A673 (cell line): Measurements from ENCODE around the gene RAB15. TPM values are rescaled to one million over a fixed set of nuclear protein-coding genes. Genes with fewer than 3 reads are reported as not detected.
"Not testable (repeated sequence)": the region's sequence is repeated elsewhere in the genome, so short reads cannot be mapped to it uniquely, and the experiment has no call there.

Experiments
- BruUV-seq: library from RNA; stranded (reverse); fragments of 400-500 nt; replicated peaks from 2 replicates; lab custom pipeline; 2021; lab: Mats Ljungman, UMichigan
- CTCF ChIA-PET: fragments of 300-600 bp; sonication (Branson Sonifier 250); formaldehyde crosslinking; loops from one replicate; lab custom pipeline; 2022; ENCODE audit warnings: antibody characterized with exemption; lab: Charles Lee
- POLR2A ChIA-PET: fragments of 300-600 bp; sonication (Branson Sonifier 250); formaldehyde crosslinking; loops from one replicate; lab custom pipeline; 2022; ENCODE audit warnings: antibody characterized with exemption; ENCODE audit not compliant: low non-redundant PET; lab: Charles Lee
- DNase-seq: peaks from one replicate; pipeline ENCODE4 v3.0.0-alpha.2; 2015; ENCODE audit warnings: low spot score
- H3K27ac ChIP-seq: fragments of 200-600 bp; sonication (generic); 2 replicates; pipeline ENCODE4 v1.5.1; 2016; ENCODE audit warnings: mixed run types, low read depth, mild to moderate bottlenecking, mixed read lengths, antibody characterized with exemption, low read length; ENCODE audit not compliant: poor library complexity, severe bottlenecking
- H3K27me3 ChIP-seq: fragments of 200-600 bp; sonication (generic); replicated peaks from 2 replicates; pipeline ENCODE4 v1.6.1; 2017; ENCODE audit warnings: mixed run types, low read depth, mild to moderate bottlenecking, mixed read lengths, antibody characterized with exemption, low read length; ENCODE audit not compliant: insufficient read depth, poor library complexity
- H3K36me3 ChIP-seq: fragments of 200-600 bp; sonication (generic); 2 replicates; pipeline ENCODE4 v1.6.1; 2016; ENCODE audit warnings: mixed run types, mild to moderate bottlenecking, mixed read lengths, antibody characterized with exemption, low read length; ENCODE audit not compliant: insufficient read depth, poor library complexity, severe bottlenecking
- H3K4me1 ChIP-seq: fragments of 200-600 bp; sonication (generic); 2 replicates; pipeline ENCODE4 v1.6.1; 2017; ENCODE audit warnings: mixed run types, mild to moderate bottlenecking, mixed read lengths, antibody characterized with exemption, low read length; ENCODE audit not compliant: insufficient read depth, poor library complexity, severe bottlenecking
- H3K4me3 ChIP-seq: fragments of 200-600 bp; sonication (generic); 2 replicates; pipeline ENCODE4 v1.5.1; 2016; ENCODE audit warnings: low read depth, mixed run types, mild to moderate bottlenecking, mixed read lengths, low read length; ENCODE audit not compliant: poor library complexity, severe bottlenecking
- H3K9me3 ChIP-seq: fragments of 200-600 bp; sonication (generic); 2 replicates; pipeline ENCODE4 v1.6.1; 2016; ENCODE audit warnings: mixed run types, low read depth, mild to moderate bottlenecking, mixed read lengths, antibody characterized with exemption, low read length; ENCODE audit not compliant: poor library complexity, severe bottlenecking
- CTCF ChIP-seq: fragments of 300-800, 200-600 bp; sonication (generic); conservative IDR thresholded peaks from 2 replicates; pipeline ENCODE4 v1.5.1; 2017; ENCODE audit warnings: low read depth, mild to moderate bottlenecking, antibody characterized with exemption, low read length, moderate library complexity, mixed read lengths
- EZH2 ChIP-seq: fragments of 200-600 bp; sonication (generic); IDR thresholded peaks from 2 replicates; pipeline ENCODE4 v1.6.1; 2017; ENCODE audit warnings: borderline replicate concordance, low read depth, mild to moderate bottlenecking, mixed read lengths, antibody characterized with exemption, low read length; ENCODE audit not compliant: poor library complexity, severe bottlenecking
- intact Hi-C: fragments of 100-400 bp; cut with micrococcal nuclease; formaldehyde crosslinking; loops from one replicate; pipeline ENCODE4 v1.10.0; 2022; ENCODE audit not compliant: unreplicated experiment
- total RNA-seq: library from RNA; stranded (reverse); gene quantifications from 2 replicates; pipeline ENCODE4 v1.2.3, GENCODE V29; 2021

RAB15 gene
- total RNA-seq, 1 experiment from 2014 or later = 23.6 TPM

GRCh38 chr14:64914237-64915028, 57.7 kb downstream of the RAB15 start, which contains the start of gene CHURC1:
TSS of gene CHURC1 (plus strand) at chr14:64914455. CDS start at chr14:64914496, 41 bp downstream.
- no peak for TF ChIP-seq CTCF
- no peak for TF ChIP-seq EZH2
- Histone ChIP-seq H3K27ac (peak within 1 kb of the TSS; percentile 91), H3K27me3 (no peaks in the 10 kb centered on the region), H3K4me3 (peak within 1 kb of the TSS; percentile 92), H3K4me1 (peaks cover 16% of the 10 kb centered on the region), H3K9me3 (no peaks in the 10 kb centered on the region), H3K36me3 (no peaks in the 10 kb centered on the region)
- no TSS peak for BruUV-seq
- intact Hi-C loops = loop anchor here (5.0 kb wide), 1 partner anchor 73 kb away; the partner anchor contains the start of gene FNTB
- POLR2A ChIA-PET = interaction anchor here (0.6 kb wide), 2 partner anchors 10 to 293 kb away, joined by 3 to 5 read pairs; no protein-coding TSS in a partner anchor
- CTCF ChIA-PET = no interaction called here
- DNase-seq = peak; percentile 100

- H3K4me1 ChIP-seq = peaks cover 13% of the 10 kb centered on the region
- H3K27me3 ChIP-seq, POLR2A ChIA-PET, CTCF ChIA-PET, H3K27ac ChIP-seq, H3K9me3 ChIP-seq, DNase-seq, H3K36me3 ChIP-seq, BruUV-seq: not testable (repeated sequence)
- H3K4me3 ChIP-seq = peak overlapping the region; percentile 92
- intact Hi-C loops = loop anchor here (5.0 kb wide), 1 partner anchor 74 kb away; the partner anchor contains the start of gene FNTB
These were observed 58.7 kb downstream of the RAB15 start for GRCh38 chr14:64913477-64913876.

- Histone ChIP-seq H3K4me1 (peaks cover 11% of the 10 kb centered on the region), H3K27ac (no peak overlapping the region), H3K9me3 (no peaks in the 10 kb centered on the region), H3K27me3 (no peaks in the 10 kb centered on the region), H3K4me3 (no peak overlapping the region), H3K36me3 (no peaks in the 10 kb centered on the region)
- no peak for DNase-seq
- ChIA-PET POLR2A (no interaction called here), CTCF (no interaction called here)
- TF ChIP-seq EZH2 (no peak), CTCF (no peak)
- BruUV-seq = no TSS peak
- intact Hi-C loops = loop anchor here (5.0 kb wide), 1 partner anchor 75 kb away; the partner anchor contains the start of gene FNTB
These were observed 59.9 kb downstream of the RAB15 start for GRCh38 chr14:64912261-64912660.
